ENCODE results near the gene LTBP1.

LTBP1 gene

DNA sequence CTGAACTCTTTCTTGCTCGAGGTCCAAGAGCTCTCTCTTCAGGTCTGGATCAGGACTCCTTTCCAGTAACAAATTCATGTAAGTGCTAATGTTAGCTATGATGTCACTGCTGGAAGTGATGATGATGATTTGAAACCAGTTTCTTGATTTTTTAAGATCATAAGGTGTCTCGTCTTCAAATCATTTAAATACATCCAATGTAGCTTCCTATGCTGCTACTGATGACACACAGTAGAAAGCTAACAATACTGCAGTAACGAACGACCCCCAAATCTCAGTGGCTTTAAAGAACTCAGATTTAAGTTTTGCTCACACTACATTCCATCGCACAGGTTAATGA lies 13.0 kb upstream of the LTBP1 start:
- DNase-seq (ENCODE audit: low read depth in 1 of 2, low spot score in 1 of 2): no peak
- Histone ChIP-seq H3K27ac (replicated peaks) (no peak overlapping the region), H3K4me3 (replicated peaks; ENCODE audit: insufficient read depth, low read length) (no peak overlapping the region), H3K27me3 (ENCODE audit: insufficient read depth, poor library complexity, severe bottlenecking) (peaks cover under 1% of the 10 kb centered on the region)
- TF ChIP-seq POLR2AphosphoS5 (IDR thresholded peaks at IDR 0.05; ENCODE audit: low read depth) (no peak), GABPA (IDR thresholded peaks at IDR 0.05; ENCODE audit: low read depth) (no peak), SPI1 (IDR thresholded peaks at IDR 0.05; ENCODE audit: borderline replicate concordance, low read depth) (no peak)
- TF ChIP-seq, protein P1, sequence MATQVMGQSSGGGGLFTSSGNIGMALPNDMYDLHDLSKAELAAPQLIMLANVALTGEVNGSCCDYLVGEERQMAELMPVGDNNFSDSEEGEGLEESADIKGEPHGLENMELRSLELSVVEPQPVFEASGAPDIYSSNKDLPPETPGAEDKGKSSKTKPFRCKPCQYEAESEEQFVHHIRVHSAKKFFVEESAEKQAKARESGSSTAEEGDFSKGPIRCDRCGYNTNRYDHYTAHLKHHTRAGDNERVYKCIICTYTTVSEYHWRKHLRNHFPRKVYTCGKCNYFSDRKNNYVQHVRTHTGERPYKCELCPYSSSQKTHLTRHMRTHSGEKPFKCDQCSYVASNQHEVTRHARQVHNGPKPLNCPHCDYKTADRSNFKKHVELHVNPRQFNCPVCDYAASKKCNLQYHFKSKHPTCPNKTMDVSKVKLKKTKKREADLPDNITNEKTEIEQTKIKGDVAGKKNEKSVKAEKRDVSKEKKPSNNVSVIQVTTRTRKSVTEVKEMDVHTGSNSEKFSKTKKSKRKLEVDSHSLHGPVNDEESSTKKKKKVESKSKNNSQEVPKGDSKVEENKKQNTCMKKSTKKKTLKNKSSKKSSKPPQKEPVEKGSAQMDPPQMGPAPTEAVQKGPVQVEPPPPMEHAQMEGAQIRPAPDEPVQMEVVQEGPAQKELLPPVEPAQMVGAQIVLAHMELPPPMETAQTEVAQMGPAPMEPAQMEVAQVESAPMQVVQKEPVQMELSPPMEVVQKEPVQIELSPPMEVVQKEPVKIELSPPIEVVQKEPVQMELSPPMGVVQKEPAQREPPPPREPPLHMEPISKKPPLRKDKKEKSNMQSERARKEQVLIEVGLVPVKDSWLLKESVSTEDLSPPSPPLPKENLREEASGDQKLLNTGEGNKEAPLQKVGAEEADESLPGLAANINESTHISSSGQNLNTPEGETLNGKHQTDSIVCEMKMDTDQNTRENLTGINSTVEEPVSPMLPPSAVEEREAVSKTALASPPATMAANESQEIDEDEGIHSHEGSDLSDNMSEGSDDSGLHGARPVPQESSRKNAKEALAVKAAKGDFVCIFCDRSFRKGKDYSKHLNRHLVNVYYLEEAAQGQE (IDR thresholded peaks at IDR 0.05; ENCODE audit: insufficient replicate concordance, low read depth): no peak
- TF ChIP-seq, protein P2, sequence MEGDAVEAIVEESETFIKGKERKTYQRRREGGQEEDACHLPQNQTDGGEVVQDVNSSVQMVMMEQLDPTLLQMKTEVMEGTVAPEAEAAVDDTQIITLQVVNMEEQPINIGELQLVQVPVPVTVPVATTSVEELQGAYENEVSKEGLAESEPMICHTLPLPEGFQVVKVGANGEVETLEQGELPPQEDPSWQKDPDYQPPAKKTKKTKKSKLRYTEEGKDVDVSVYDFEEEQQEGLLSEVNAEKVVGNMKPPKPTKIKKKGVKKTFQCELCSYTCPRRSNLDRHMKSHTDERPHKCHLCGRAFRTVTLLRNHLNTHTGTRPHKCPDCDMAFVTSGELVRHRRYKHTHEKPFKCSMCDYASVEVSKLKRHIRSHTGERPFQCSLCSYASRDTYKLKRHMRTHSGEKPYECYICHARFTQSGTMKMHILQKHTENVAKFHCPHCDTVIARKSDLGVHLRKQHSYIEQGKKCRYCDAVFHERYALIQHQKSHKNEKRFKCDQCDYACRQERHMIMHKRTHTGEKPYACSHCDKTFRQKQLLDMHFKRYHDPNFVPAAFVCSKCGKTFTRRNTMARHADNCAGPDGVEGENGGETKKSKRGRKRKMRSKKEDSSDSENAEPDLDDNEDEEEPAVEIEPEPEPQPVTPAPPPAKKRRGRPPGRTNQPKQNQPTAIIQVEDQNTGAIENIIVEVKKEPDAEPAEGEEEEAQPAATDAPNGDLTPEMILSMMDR (IDR thresholded peaks at IDR 0.05; ENCODE audit: insufficient read depth, low read length): no peak

DNA sequence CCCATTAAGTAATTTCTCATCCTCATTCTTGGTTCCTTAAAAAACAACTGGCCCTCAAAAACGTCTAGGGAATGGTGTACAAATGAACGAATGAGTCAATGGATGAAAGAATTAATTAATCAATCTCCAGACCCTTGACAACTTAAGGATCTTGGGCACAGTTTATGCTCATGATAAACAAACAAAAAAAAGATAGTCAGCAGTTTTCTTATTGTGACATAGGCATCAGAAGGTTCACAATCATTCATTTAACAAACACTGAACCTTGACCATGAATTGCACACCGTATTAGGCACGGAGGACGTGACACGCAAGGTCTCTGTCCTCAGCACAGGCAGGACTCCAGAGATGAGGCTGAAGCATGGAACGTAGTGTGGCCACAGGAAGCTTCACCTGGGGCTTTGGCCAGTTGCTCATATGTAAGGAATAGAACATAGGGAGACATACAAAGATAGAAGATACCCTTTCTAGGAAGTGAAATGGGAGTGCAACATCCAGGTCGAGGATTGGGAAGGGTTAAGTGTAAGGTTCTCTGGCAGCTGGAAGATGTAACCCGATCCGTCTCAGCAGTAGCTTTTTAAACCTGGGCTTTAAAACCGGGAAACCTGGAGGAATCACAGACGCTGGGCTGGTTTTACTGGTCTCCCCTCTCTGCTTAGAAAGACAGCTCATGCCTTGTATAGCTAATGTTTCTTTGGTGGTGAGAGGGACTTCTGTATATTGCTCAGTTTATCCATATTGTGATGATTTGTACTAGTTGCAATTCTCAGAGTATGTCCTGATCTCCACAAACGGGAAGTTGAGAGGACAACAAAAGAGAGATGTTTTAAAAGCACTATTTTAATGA lies 8.9 kb upstream of the LTBP1 start:
- no peak for DNase-seq (ENCODE audit: low read depth in 1 of 2, low spot score in 1 of 2)
- Histone ChIP-seq H3K4me3 (replicated peaks; ENCODE audit: insufficient read depth, low read length) (no peak overlapping the region), H3K27ac (replicated peaks) (no peak overlapping the region), H3K27me3 (ENCODE audit: insufficient read depth, poor library complexity, severe bottlenecking) (peaks cover 2% of the 10 kb centered on the region)
- TF ChIP-seq, protein P2 (IDR thresholded peaks at IDR 0.05; ENCODE audit: insufficient read depth, low read length): no peak
- TF ChIP-seq GABPA (IDR thresholded peaks at IDR 0.05; ENCODE audit: low read depth) (no peak), POLR2AphosphoS5 (IDR thresholded peaks at IDR 0.05; ENCODE audit: low read depth) (no peak), SPI1 (IDR thresholded peaks at IDR 0.05; ENCODE audit: borderline replicate concordance, low read depth) (no peak)
- TF ChIP-seq, protein P1 (IDR thresholded peaks at IDR 0.05; ENCODE audit: insufficient replicate concordance, low read depth): no peak

DNA sequence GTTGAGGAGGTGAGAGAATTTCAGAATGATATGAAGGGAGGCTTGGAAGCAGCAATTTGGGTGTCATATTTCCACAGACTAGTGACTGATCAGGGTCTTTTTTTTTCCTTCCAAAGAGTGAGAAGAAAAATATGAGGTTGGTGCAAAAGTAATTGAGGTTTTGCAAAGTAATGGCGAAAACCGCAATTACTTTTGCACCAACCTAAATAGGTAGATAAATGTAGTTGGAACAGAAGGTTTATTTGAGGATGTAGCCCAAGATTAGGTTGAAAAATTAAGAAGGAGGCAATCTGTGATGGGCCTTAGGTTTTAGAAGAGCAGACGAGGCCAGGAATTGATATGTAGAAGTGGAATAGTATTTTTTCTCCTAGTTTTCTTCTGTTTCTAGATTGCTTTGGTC lies 7.8 kb upstream of the LTBP1 start:
- no peak overlapping the region for H3K27ac ChIP-seq (replicated peaks)
- peaks cover 2% of the 10 kb centered on the region for H3K27me3 ChIP-seq (ENCODE audit: insufficient read depth, poor library complexity, severe bottlenecking)
- H3K4me3 ChIP-seq (replicated peaks; ENCODE audit: insufficient read depth, low read length): no peak overlapping the region
- no peak for TF ChIP-seq POLR2AphosphoS5 (IDR thresholded peaks at IDR 0.05; ENCODE audit: low read depth)
- no peak for TF ChIP-seq GABPA (IDR thresholded peaks at IDR 0.05; ENCODE audit: low read depth)
- DNase-seq (ENCODE audit: low read depth in 1 of 2, low spot score in 1 of 2): no peak

DNA sequence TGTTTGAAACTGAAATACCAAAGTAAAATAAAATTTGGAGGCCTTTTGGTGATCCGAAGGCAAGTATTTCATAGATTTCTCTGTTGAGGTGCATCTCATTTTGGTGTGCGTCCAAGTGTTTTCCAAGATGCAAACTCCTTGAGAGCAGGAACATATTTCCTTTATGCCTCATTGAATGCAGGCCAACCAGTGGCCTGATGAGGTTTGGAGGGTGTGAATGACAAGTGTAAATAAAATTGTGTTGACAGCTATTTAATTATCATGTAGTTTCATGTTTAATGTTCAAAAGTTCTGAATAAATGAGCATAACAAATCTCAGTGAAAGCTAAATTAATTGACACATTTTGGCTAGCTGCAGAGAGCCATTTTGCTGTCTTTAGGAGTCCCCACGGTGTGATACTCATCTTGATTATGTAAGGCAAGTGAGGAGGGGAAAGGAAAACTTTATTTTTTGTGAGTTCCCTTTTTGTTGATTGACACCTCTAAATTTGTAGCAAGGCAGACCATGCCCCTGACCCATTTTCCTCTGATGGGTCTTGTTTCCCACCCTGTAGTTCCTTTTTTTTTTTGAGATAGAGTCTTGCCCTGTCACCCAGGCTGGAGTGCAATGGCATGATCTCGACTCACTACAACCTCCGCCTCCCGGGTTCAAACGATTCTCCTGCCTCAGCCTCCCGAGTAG lies 6.3 kb upstream of the LTBP1 start:
- Histone ChIP-seq H3K27ac (replicated peaks) (no peak overlapping the region), H3K27me3 (ENCODE audit: insufficient read depth, poor library complexity, severe bottlenecking) (peaks cover 2% of the 10 kb centered on the region), H3K4me3 (replicated peaks; ENCODE audit: insufficient read depth, low read length) (no peak overlapping the region)
- no peak for DNase-seq (ENCODE audit: low read depth in 1 of 2, low spot score in 1 of 2)
- TF ChIP-seq POLR2AphosphoS5 (IDR thresholded peaks at IDR 0.05; ENCODE audit: low read depth) (no peak), SPI1 (IDR thresholded peaks at IDR 0.05; ENCODE audit: borderline replicate concordance, low read depth) (peak; percentile 9; the same call in 1 of the 2 replicates)

All from HL-60 (cell line).